Suppressor macrophage treated with lipopolysaccharide for 1 hour (primary cell): ENCODE data around the gene PPP3R1.

ENCODE experiments used
- DNase-seq, 3 donors: peaks; one replicate each; pipeline ENCODE4 v3.0.0-alpha.2; 2020 to 2022

Gene PPP3R1

GRCh38 chr2:68256093-68256450, 3.7 kb upstream of the PPP3R1 start:
- no peak for DNase-seq

GRCh38 chr2:68253219-68254068, 1.1 kb upstream of the PPP3R1 start:
- DNase-seq = peak in 1 of 3 donors; percentile 38

- peak; percentile 32 to 61 (median 40) for DNase-seq
Measured at GRCh38 chr2:68251855-68252399, 405 bp downstream of the PPP3R1 start.

GRCh38 chr2:68251187-68251854, 1.0 kb downstream of the PPP3R1 start:
- DNase-seq = peak; percentile 81 to 86 (median 84)

GRCh38 chr2:68250652-68251186, 1.6 kb downstream of the PPP3R1 start:
- no peak for DNase-seq

- peak in 2 of 3 donors; percentile 16 to 38 for DNase-seq
Measured at GRCh38 chr2:68250196-68250595, 2.1 kb downstream of the PPP3R1 start.

GRCh38 chr2:68248806-68249205, 3.5 kb downstream of the PPP3R1 start:
- no peak for DNase-seq

GRCh38 chr2:68248361-68248760, 4.0 kb downstream of the PPP3R1 start:
- DNase-seq = no peak

- no peak for DNase-seq
Measured at GRCh38 chr2:68246396-68246795, 5.9 kb downstream of the PPP3R1 start.

- no peak for DNase-seq
Measured at GRCh38 chr2:68245672-68246071, 6.7 kb downstream of the PPP3R1 start.

- DNase-seq = no peak
Measured at GRCh38 chr2:68245066-68245465, 7.3 kb downstream of the PPP3R1 start.

- DNase-seq = no peak
Measured at GRCh38 chr2:68244456-68244855, 7.9 kb downstream of the PPP3R1 start.

GRCh38 chr2:68241732-68242131, 10.6 kb downstream of the PPP3R1 start:
- no peak for DNase-seq

- no peak for DNase-seq
Measured at GRCh38 chr2:68240446-68240845, 11.9 kb downstream of the PPP3R1 start.

GRCh38 chr2:68238955-68239822, 13.1 kb downstream of the PPP3R1 start:
- peak in 2 of 3 donors; percentile 49 to 51 for DNase-seq

GRCh38 chr2:68237976-68238580, 14.3 kb downstream of the PPP3R1 start:
- DNase-seq = no peak

GRCh38 chr2:68237404-68237803, 14.9 kb downstream of the PPP3R1 start:
- DNase-seq = no peak

GRCh38 chr2:68236876-68237275, 15.5 kb downstream of the PPP3R1 start:
- DNase-seq = no peak

- DNase-seq = no peak
Measured at GRCh38 chr2:68236103-68236734, 16.1 kb downstream of the PPP3R1 start.

- no peak for DNase-seq
Measured at GRCh38 chr2:68235090-68235489, 17.2 kb downstream of the PPP3R1 start.

- DNase-seq = no peak
Measured at GRCh38 chr2:68234405-68234804, 17.9 kb downstream of the PPP3R1 start.

- no peak for DNase-seq
Measured at GRCh38 chr2:68231061-68231372, 21.3 kb downstream of the PPP3R1 start.
